Pericardium fibroblast (primary cell): ENCODE results near the gene SCYGR4. TPM values are rescaled to one million over a fixed set of nuclear protein-coding genes. Genes with fewer than 3 reads are reported as not detected.

ENCODE experiments used
- total RNA-seq: library from RNA; depleted of rRNA; stranded (reverse); fragments of >200 nt; gene quantifications from 2 replicates; pipeline ENCODE4 v1.2.3, GENCODE V29; 2015

The SCYGR4 gene
- total RNA-seq: not detected in 2 replicates

GRCh38 chr2:227617316-227618230 is at the start of gene SCYGR4:
Gene SCYGR4 (plus strand): TSS chr2:227617498. CDS start chr2:227617498, 0 bp downstream.

GRCh38 chr2:227598835-227599503 is 18.3 kb upstream of the SCYGR4 start, which contains the start of gene SCYGR2:
Gene SCYGR2 (plus strand): TSS chr2:227598893. CDS start chr2:227598893, 0 bp downstream.

DNA sequence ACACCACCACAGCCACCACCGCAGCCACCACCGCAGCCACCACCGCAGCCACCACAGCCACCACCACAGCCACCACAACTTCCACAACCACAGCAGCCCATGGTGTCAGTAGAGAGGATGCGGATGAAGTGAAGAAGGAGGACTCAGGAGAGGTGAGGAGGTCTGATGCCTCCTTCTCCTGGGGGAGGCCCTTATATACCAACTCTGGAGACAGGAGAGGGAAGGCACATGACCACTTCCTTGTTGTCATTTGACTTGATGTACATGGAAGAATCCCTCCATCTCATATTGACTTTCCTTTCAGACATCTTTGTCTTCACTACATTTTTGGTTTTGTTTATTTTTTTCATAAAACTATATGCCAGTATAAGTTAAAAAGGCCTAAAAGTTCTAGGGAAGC is 2.6 kb upstream of the SCYGR4 start, which contains the start of gene SCYGR3:
TSS of gene SCYGR3 (minus strand) at position 101 of the 400 bp plus-strand sequence. CDS start at position 101, 0 bp downstream.

GRCh38 chr2:227666631-227667170 is 49.4 kb downstream of the SCYGR4 start, which contains the start of gene SCYGR5:
Gene SCYGR5 (plus strand): TSS chr2:227666804. CDS start chr2:227666804, 0 bp downstream.

Other genes with a start within 250 kb of the SCYGR4 start
- gene TM4SF20, start 238.2 kb upstream of the SCYGR4 start, total RNA-seq: not detected in 2 replicates
- not detected in 2 replicates for gene SCYGR1, start 229.5 kb upstream of the SCYGR4 start, total RNA-seq
- 47.1 and 55.7 TPM in 2 replicates for gene AGFG1, start 145.3 kb upstream of the SCYGR4 start, total RNA-seq
- not detected in 2 replicates for gene SCYGR2, start 18.6 kb upstream of the SCYGR4 start, total RNA-seq
- not detected in 2 replicates for gene SCYGR3, start 2.7 kb upstream of the SCYGR4 start, total RNA-seq
- gene SCYGR5, start 49.3 kb downstream of the SCYGR4 start, total RNA-seq: not detected in 2 replicates
- gene SLC19A3, start 100.5 kb downstream of the SCYGR4 start, total RNA-seq: 0.85 and 1.8 TPM in 2 replicates
- not detected in 2 replicates for gene SCYGR6, start 107.3 kb downstream of the SCYGR4 start, total RNA-seq
- not detected in 2 replicates for gene SCYGR7, start 110.8 kb downstream of the SCYGR4 start, total RNA-seq
- gene SCYGR8, start 128.4 kb downstream of the SCYGR4 start, total RNA-seq: not detected in 2 replicates
- gene CCL20, start 196.3 kb downstream of the SCYGR4 start, total RNA-seq: 0.47 and 2.6 TPM in 2 replicates